Activated CD4-positive, alpha-beta T cell treated with anti-CD3 and anti-CD28 coated beads, Interleukin-2, Interleukin-4, amounts not matched to agents 100 ng/mL and 50 ng/mL, durations not matched to agents 16 hours and 8 hours (primary cell): Measurements from ENCODE around the gene ZIM2.

ENCODE experiments used
- DNase-seq: peaks from one replicate; pipeline ENCODE4 v3.0.0-alpha.2; 2020; ENCODE audit warnings: low spot score

The ZIM2 gene

GRCh38 chr19:56838909-56839651 lies 1.4 kb downstream of the ZIM2 start:
- DNase-seq: peak; percentile 6

GRCh38 chr19:56838024-56838908 lies 2.3 kb downstream of the ZIM2 start:
- no peak for DNase-seq

- DNase-seq: no peak
Observed at GRCh38 chr19:56837492-56838023, 3.0 kb downstream of the ZIM2 start.

GRCh38 chr19:56837004-56837403 lies 3.5 kb downstream of the ZIM2 start:
- no peak for DNase-seq

GRCh38 chr19:56836059-56836458 lies 4.5 kb downstream of the ZIM2 start:
- DNase-seq: no peak

- DNase-seq: no peak
Observed at GRCh38 chr19:56835401-56835800, 5.1 kb downstream of the ZIM2 start.

- DNase-seq: no peak
Observed at GRCh38 chr19:56834564-56835375, 5.8 kb downstream of the ZIM2 start.

GRCh38 chr19:56832352-56832928 lies 8.1 kb downstream of the ZIM2 start:
- no peak for DNase-seq

GRCh38 chr19:56831255-56831654 lies 9.3 kb downstream of the ZIM2 start:
- no peak for DNase-seq

GRCh38 chr19:56829596-56829995 lies 10.9 kb downstream of the ZIM2 start:
- DNase-seq: no peak

- no peak for DNase-seq
Observed at GRCh38 chr19:56827708-56828107, 12.8 kb downstream of the ZIM2 start.

- no peak for DNase-seq
Observed at GRCh38 chr19:56823956-56824355, 16.6 kb downstream of the ZIM2 start.

GRCh38 chr19:56823417-56823816 lies 17.1 kb downstream of the ZIM2 start:
- DNase-seq: no peak

- no peak for DNase-seq
Observed at GRCh38 chr19:56822755-56823154, 17.8 kb downstream of the ZIM2 start.

- no peak for DNase-seq
Observed at GRCh38 chr19:56821675-56822074, 18.9 kb downstream of the ZIM2 start.

GRCh38 chr19:56821209-56821608 lies 19.3 kb downstream of the ZIM2 start:
- no peak for DNase-seq

- DNase-seq: no peak
Observed at GRCh38 chr19:56819166-56819565, 21.4 kb downstream of the ZIM2 start.

GRCh38 chr19:56814656-56815055 lies 25.9 kb downstream of the ZIM2 start:
- DNase-seq: no peak

GRCh38 chr19:56813531-56813930 lies 27.0 kb downstream of the ZIM2 start:
- no peak for DNase-seq

GRCh38 chr19:56811480-56811879 lies 29.0 kb downstream of the ZIM2 start:
- DNase-seq: no peak

- DNase-seq: no peak
Observed at GRCh38 chr19:56810260-56810659, 30.3 kb downstream of the ZIM2 start.
